GM04504 (cell line): ENCODE results near the gene FAM135A.

ENCODE experiments used
- DNase-seq: peaks from one replicate; pipeline ENCODE4 v3.0.0-alpha.2; 2012; ENCODE audit warnings: low read depth

Gene FAM135A

GRCh38 chr6:70413114-70413991 lies at the start of gene FAM135A:
TSS of gene FAM135A (plus strand) at chr6:70413508. CDS start at chr6:70428343, 14,835 bp downstream.
- DNase-seq: peak; percentile 95

GRCh38 chr6:70363741-70364493 lies 49.4 kb upstream of the FAM135A start:
- no peak for DNase-seq

GRCh38 chr6:70369332-70369950 lies 43.9 kb upstream of the FAM135A start:
- DNase-seq: peak; percentile 26

GRCh38 chr6:70370496-70370895 lies 42.8 kb upstream of the FAM135A start:
- no peak for DNase-seq

GRCh38 chr6:70371454-70372105 lies 41.7 kb upstream of the FAM135A start:
- peak; percentile 28 for DNase-seq

- no peak for DNase-seq
These were observed 38.1 kb upstream of the FAM135A start for GRCh38 chr6:70375166-70375565.

GRCh38 chr6:70375882-70376281 lies 37.4 kb upstream of the FAM135A start:
- no peak for DNase-seq

- DNase-seq: no peak
These were observed 36.7 kb upstream of the FAM135A start for GRCh38 chr6:70376628-70377027.

GRCh38 chr6:70377372-70377771 lies 35.9 kb upstream of the FAM135A start:
- DNase-seq: no peak

GRCh38 chr6:70379473-70380013 lies 33.8 kb upstream of the FAM135A start:
- no peak for DNase-seq

GRCh38 chr6:70380252-70380651 lies 33.1 kb upstream of the FAM135A start:
- no peak for DNase-seq

GRCh38 chr6:70380771-70381416 lies 32.4 kb upstream of the FAM135A start:
- DNase-seq: no peak

- DNase-seq: no peak
These were observed 31.9 kb upstream of the FAM135A start for GRCh38 chr6:70381417-70381782.

GRCh38 chr6:70385901-70386300 lies 27.4 kb upstream of the FAM135A start:
- no peak for DNase-seq

- DNase-seq: no peak
These were observed 24.5 kb upstream of the FAM135A start for GRCh38 chr6:70388814-70389213.

GRCh38 chr6:70389261-70389660 lies 24.0 kb upstream of the FAM135A start:
- no peak for DNase-seq

- no peak for DNase-seq
These were observed 23.2 kb upstream of the FAM135A start for GRCh38 chr6:70390067-70390466.

- DNase-seq: no peak
These were observed 21.8 kb upstream of the FAM135A start for GRCh38 chr6:70391492-70391891.

- DNase-seq: no peak
These were observed 18.6 kb upstream of the FAM135A start for GRCh38 chr6:70394518-70395300.

GRCh38 chr6:70395301-70395672 lies 18.0 kb upstream of the FAM135A start:
- DNase-seq: no peak

GRCh38 chr6:70396163-70396562 lies 17.1 kb upstream of the FAM135A start:
- DNase-seq: no peak
